Endothelial cell of umbilical vein (primary cell): ENCODE measurements around the gene VPS29.

Source experiments
- CTCF ChIP-seq, 2 donors: IDR thresholded peaks; 1 replicate in 1 of 2; 2 replicates in 1 of 2; pipeline ENCODE4 v1.5.1; 2011; ENCODE audit warnings: low read length in 2 of 2, mild to moderate bottlenecking in 2 of 2, moderate library complexity in 2 of 2, control low read depth in 1 of 2, inconsistent platforms in 1 of 2, low read depth in 1 of 2; ENCODE audit not compliant: insufficient read depth in 1 of 2; ENCODE audit errors: extremely low read depth in 1 of 2
- EZH2 ChIP-seq: IDR thresholded peaks from 2 replicates; pipeline ENCODE4 v1.6.1; 2012; ENCODE audit warnings: borderline replicate concordance, low read depth, mild to moderate bottlenecking, moderate library complexity, low read length, inconsistent platforms; ENCODE audit not compliant: severe bottlenecking
- FOS ChIP-seq: IDR thresholded peaks from 2 replicates; pipeline ENCODE4 v1.6.1; 2011; ENCODE audit warnings: mild to moderate bottlenecking, low read length, moderate library complexity, borderline replicate concordance; ENCODE audit not compliant: insufficient read depth
- GATA2 ChIP-seq: IDR thresholded peaks from 2 replicates; pipeline ENCODE4 v1.7.0; 2011; ENCODE audit warnings: low read depth, mild to moderate bottlenecking, moderate library complexity, mixed read lengths, low read length; ENCODE audit not compliant: insufficient read length, insufficient read depth
- JUN ChIP-seq: IDR thresholded peaks from 2 replicates; pipeline ENCODE4 v1.6.1; 2011; ENCODE audit warnings: borderline replicate concordance, low read depth; ENCODE audit not compliant: insufficient read length, insufficient read depth
- MAX ChIP-seq: IDR thresholded peaks from 2 replicates; pipeline ENCODE4 v1.6.1; 2011; ENCODE audit not compliant: insufficient read depth, insufficient read length
- MYC ChIP-seq: IDR thresholded peaks from one replicate; pipeline ENCODE4 v1.6.1; 2011; ENCODE audit warnings: mild to moderate bottlenecking, low read depth, low read length
- POLR2A ChIP-seq: IDR thresholded peaks from 2 replicates; pipeline ENCODE4 v1.6.1; 2012; ENCODE audit warnings: low read depth, mild to moderate bottlenecking, control low read depth, low read length
- POLR2AphosphoS5 ChIP-seq: IDR thresholded peaks from 2 replicates; pipeline ENCODE4 v1.6.1; 2012; ENCODE audit warnings: low read depth, mild to moderate bottlenecking, control low read depth, low read length, moderate library complexity; ENCODE audit not compliant: insufficient read depth

GRCh38 chr12:110516995-110517394, 15.1 kb upstream of the VPS29 start:
- TF ChIP-seq CTCF (IDR thresholded peaks at IDR 0.05; ENCODE audit: extremely low read depth in 1 of 2, insufficient read depth in 1 of 2, low read depth in 1 of 2, low read length in 2 of 2), result no peak
- no peak for TF ChIP-seq POLR2AphosphoS5
- TF ChIP-seq POLR2A, result no peak
- TF ChIP-seq MYC, result no peak
- no peak for TF ChIP-seq GATA2
- TF ChIP-seq MAX, result no peak
- no peak for TF ChIP-seq EZH2
- TF ChIP-seq JUN, result no peak
- TF ChIP-seq FOS, result no peak
